Endothelial cell (in vitro differentiated cells): ENCODE measurements around the gene ATP5F1D. TPM values are rescaled to one million over a fixed set of nuclear protein-coding genes. Genes with fewer than 3 reads are reported as not detected.

Experiments used
- DNase-seq: peaks from one replicate; pipeline ENCODE4 v3.0.0; 2021; ENCODE audit warnings: low spot score
- H3K27ac Mint-ChIP-seq: one replicate; pipeline ENCODE4 v1.8.0; 2021; ENCODE audit warnings: mixed read lengths, inconsistent platforms; ENCODE audit not compliant: unreplicated experiment
- H3K27me3 Mint-ChIP-seq: one replicate; pipeline ENCODE4 v1.8.0; 2021; ENCODE audit warnings: mild to moderate bottlenecking, moderate library complexity, mixed read lengths, inconsistent platforms; ENCODE audit not compliant: unreplicated experiment
- H3K36me3 Mint-ChIP-seq: one replicate; pipeline ENCODE4 v1.8.0; 2021; ENCODE audit warnings: mild to moderate bottlenecking, low read depth, mixed read lengths, inconsistent platforms; ENCODE audit not compliant: unreplicated experiment
- H3K4me1 Mint-ChIP-seq: one replicate; pipeline ENCODE4 v1.8.0; 2021; ENCODE audit warnings: mild to moderate bottlenecking, mixed read lengths, inconsistent platforms; ENCODE audit not compliant: unreplicated experiment
- H3K4me3 Mint-ChIP-seq: one replicate; pipeline ENCODE4 v1.8.0; 2021; ENCODE audit warnings: mild to moderate bottlenecking, mixed read lengths, inconsistent platforms; ENCODE audit not compliant: unreplicated experiment
- H3K9me3 Mint-ChIP-seq: one replicate; pipeline ENCODE4 v1.8.0; 2021; ENCODE audit warnings: mixed read lengths, inconsistent platforms; ENCODE audit not compliant: unreplicated experiment
- CTCF ChIP-seq: fragments of 200-600 bp; sonication (generic); IDR thresholded peaks from one replicate; pipeline ENCODE4 v1.5.0; 2021; ENCODE audit warnings: antibody characterized with exemption; ENCODE audit not compliant: unreplicated experiment
- total RNA-seq: library from RNA; stranded (reverse); fragmentation: NEBNext Ultra II Directional; extraction: Animal tissue kit (Norgen Biotek cat#: 25700); gene quantifications from one replicate; pipeline ENCODE4 v1.2.1, GENCODE V29; 2021; ENCODE audit not compliant: unreplicated experiment

The ATP5F1D gene
- total RNA-seq, 1 donor from 2014 or later = 175 TPM

GRCh38 chr19:1290703-1291651 is 49.4 kb downstream of the ATP5F1D start:
- Mint-ChIP-seq H3K36me3 (no peaks in the 10 kb centered on the region), H3K27me3 (peaks cover 4% of the 10 kb centered on the region), H3K4me1 (no peaks in the 10 kb centered on the region), H3K4me3 (no peak overlapping the region), H3K27ac (no peak overlapping the region), H3K9me3 (no peaks in the 10 kb centered on the region)
- no peak for TF ChIP-seq CTCF
- no peak for DNase-seq

- Mint-ChIP-seq H3K4me3 (no peak overlapping the region), H3K9me3 (no peaks in the 10 kb centered on the region), H3K27me3 (peaks cover 4% of the 10 kb centered on the region), H3K36me3 (no peaks in the 10 kb centered on the region), H3K27ac (no peak overlapping the region), H3K4me1 (no peaks in the 10 kb centered on the region)
- TF ChIP-seq CTCF = no peak
- DNase-seq = no peak
These were observed 50.3 kb downstream of the ATP5F1D start for GRCh38 chr19:1291761-1292418.

GRCh38 chr19:1292419-1293151 is 51.0 kb downstream of the ATP5F1D start:
- Mint-ChIP-seq H3K4me3 (no peak overlapping the region), H3K36me3 (peaks cover 3% of the 10 kb centered on the region), H3K27ac (no peak overlapping the region)

GRCh38 chr19:1293782-1294604 is 52.4 kb downstream of the ATP5F1D start:
- H3K4me3 Mint-ChIP-seq = no peak overlapping the region
- H3K27me3 Mint-ChIP-seq = peaks cover 7% of the 10 kb centered on the region
- no peaks in the 10 kb centered on the region for H3K4me1 Mint-ChIP-seq
- TF ChIP-seq CTCF = no peak
- H3K27ac Mint-ChIP-seq = no peak overlapping the region
- H3K9me3 Mint-ChIP-seq = no peaks in the 10 kb centered on the region
- H3K36me3 Mint-ChIP-seq = peaks cover 3% of the 10 kb centered on the region
- no peak for DNase-seq

More at GRCh38 chr19:1292419-1293151, 51.0 kb downstream of the ATP5F1D start:
- Mint-ChIP-seq H3K9me3 (no peaks in the 10 kb centered on the region), H3K27me3 (peaks cover 4% of the 10 kb centered on the region), H3K4me1 (no peaks in the 10 kb centered on the region)
- DNase-seq = no peak
- TF ChIP-seq CTCF = no peak

Other genes starting within 250 kb of the ATP5F1D start
- gene GRIN3B, start 241.3 kb upstream of the ATP5F1D start, total RNA-seq = 0.95 TPM
- gene TMEM259, start 220.6 kb upstream of the ATP5F1D start, total RNA-seq = 182 TPM
- not detected for gene RNU6-2, start 220.2 kb upstream of the ATP5F1D start, total RNA-seq
- gene CNN2, start 215.1 kb upstream of the ATP5F1D start, total RNA-seq = 456 TPM
- gene ABCA7, start 201.6 kb upstream of the ATP5F1D start, total RNA-seq = 16.3 TPM
- gene ARHGAP45, start 174.6 kb upstream of the ATP5F1D start, total RNA-seq = 2.4 TPM
- gene POLR2E, start 146.4 kb upstream of the ATP5F1D start, total RNA-seq = 166 TPM
- 330 TPM for gene GPX4, start 137.8 kb upstream of the ATP5F1D start, total RNA-seq
- 46.4 TPM for gene SBNO2, start 67.5 kb upstream of the ATP5F1D start, total RNA-seq
- gene STK11, start 36.0 kb upstream of the ATP5F1D start, total RNA-seq = 63.9 TPM
- 10.4 TPM for gene CBARP, start 3.7 kb upstream of the ATP5F1D start, total RNA-seq
- gene MIDN, start 6.8 kb downstream of the ATP5F1D start, total RNA-seq = 204 TPM
- 315 TPM for gene CIRBP, start 27.6 kb downstream of the ATP5F1D start, total RNA-seq
- 22.7 TPM for gene FAM174C, start 33.8 kb downstream of the ATP5F1D start, total RNA-seq
- 14.6 TPM for gene EFNA2, start 44.1 kb downstream of the ATP5F1D start, total RNA-seq
- 84.0 TPM for gene NDUFS7, start 142.2 kb downstream of the ATP5F1D start, total RNA-seq
- 18.1 TPM for gene GAMT, start 159.8 kb downstream of the ATP5F1D start, total RNA-seq
- 145 TPM for gene DAZAP1, start 165.8 kb downstream of the ATP5F1D start, total RNA-seq
- gene RPS15, start 196.6 kb downstream of the ATP5F1D start, total RNA-seq = 1,175 TPM
- 1.9 TPM for gene APC2, start 208.4 kb downstream of the ATP5F1D start, total RNA-seq
- 29.7 TPM for gene C19orf25, start 237.5 kb downstream of the ATP5F1D start, total RNA-seq
- 8.4 TPM for gene PCSK4, start 248.6 kb downstream of the ATP5F1D start, total RNA-seq
- 2.3 TPM for gene REEP6, start 249.4 kb downstream of the ATP5F1D start, total RNA-seq